GM23338 (cell line): ENCODE measurements around the gene AGPAT3. TPM values are rescaled to one million over a fixed set of nuclear protein-coding genes. Genes with fewer than 3 reads are reported as not detected.

ENCODE experiments used
- ATAC-seq: fragments of 200-7000 bp; cut with Tn5 transposase; 3 replicates; pipeline ENCODE4 v1.9.1; 2020
- DNase-seq: peaks from one replicate; pipeline ENCODE4 v3.0.0-alpha.2; 2015; ENCODE audit warnings: low spot score
- H2AFZ ChIP-seq: fragments of 200-600 bp; sonication (generic); 2 replicates; pipeline ENCODE4 v1.8.0; 2016; ENCODE audit warnings: antibody characterized with exemption, mild to moderate bottlenecking, moderate library complexity
- H3F3A ChIP-seq: fragments of 200-600 bp; sonication (generic); replicated peaks from 2 replicates; pipeline ENCODE4 v1.8.0; 2017; ENCODE audit warnings: antibody characterized with exemption, mixed run types, low read depth
- H3K27ac ChIP-seq: fragments of 200-600 bp; sonication (generic); 2 replicates; pipeline ENCODE4 v1.6.1; 2016; ENCODE audit warnings: low read depth
- H3K27me3 ChIP-seq: fragments of 200-600 bp; sonication (generic); 2 replicates; pipeline ENCODE4 v1.8.0; 2016; ENCODE audit warnings: mild to moderate bottlenecking, mixed run types, moderate library complexity; ENCODE audit not compliant: insufficient read depth
- H3K36me3 ChIP-seq: fragments of 200-600 bp; sonication (generic); 2 replicates; pipeline ENCODE4 v1.8.0; 2016; ENCODE audit warnings: mild to moderate bottlenecking; ENCODE audit not compliant: insufficient read depth
- H3K4me1 ChIP-seq: fragments of 200-600 bp; sonication (generic); 2 replicates; pipeline ENCODE4 v1.8.0; 2016; ENCODE audit warnings: mild to moderate bottlenecking, moderate library complexity; ENCODE audit not compliant: insufficient read depth
- H3K4me2 ChIP-seq: fragments of 200-600 bp; sonication (generic); 2 replicates; pipeline ENCODE4 v1.7.1; 2017; ENCODE audit warnings: mixed run types
- H3K4me3 ChIP-seq: fragments of 200-600 bp; sonication (generic); 2 replicates; pipeline ENCODE4 v1.6.1; 2016; ENCODE audit warnings: mixed run types
- H3K79me2 ChIP-seq: fragments of 200-600 bp; sonication (generic); replicated peaks from 2 replicates; pipeline ENCODE4 v1.8.0; 2017; ENCODE audit warnings: mild to moderate bottlenecking; ENCODE audit not compliant: insufficient read depth
- H3K9me2 ChIP-seq: fragments of 200-600 bp; sonication (generic); 2 replicates; pipeline ENCODE4 v1.8.0; 2017; ENCODE audit not compliant: insufficient read depth
- H4K20me1 ChIP-seq: fragments of 200-600 bp; sonication (generic); replicated peaks from 2 replicates; pipeline ENCODE4 v1.8.0; 2017; ENCODE audit warnings: mild to moderate bottlenecking; ENCODE audit not compliant: insufficient read depth
- H3K27ac Mint-ChIP-seq: 2 replicates; pipeline ENCODE4 v1.8.0; 2020; ENCODE audit warnings: inconsistent platforms, mild to moderate bottlenecking, moderate library complexity, mixed read lengths
- H3K27me3 Mint-ChIP-seq: 3 replicates; pipeline ENCODE4 v1.8.0; 2022; ENCODE audit warnings: low read depth, mild to moderate bottlenecking, moderate library complexity, mixed read lengths, inconsistent platforms; ENCODE audit not compliant: insufficient read depth, poor library complexity
- H3K36me3 Mint-ChIP-seq: 3 replicates; pipeline ENCODE4 v1.8.0; 2021; ENCODE audit warnings: low read depth, mild to moderate bottlenecking, inconsistent platforms, moderate library complexity, mixed read lengths
- H3K4me1 Mint-ChIP-seq: 3 replicates; pipeline ENCODE4 v1.8.0; 2020; ENCODE audit warnings: mild to moderate bottlenecking, inconsistent platforms, mixed read lengths
- H3K4me3 Mint-ChIP-seq: 3 replicates; pipeline ENCODE4 v1.8.0; 2021; ENCODE audit warnings: moderate library complexity, mild to moderate bottlenecking, inconsistent platforms, mixed read lengths
- H3K9me3 Mint-ChIP-seq: 3 replicates; pipeline ENCODE4 v1.8.0; 2020; ENCODE audit warnings: moderate library complexity, mild to moderate bottlenecking, inconsistent platforms, mixed read lengths
- ETS1 ChIP-seq: IDR thresholded peaks from 2 replicates; pipeline ENCODE4 v1.6.1; 2016; ENCODE audit warnings: antibody characterized with exemption
- POLR2AphosphoS5 ChIP-seq: IDR thresholded peaks from 2 replicates; pipeline ENCODE4 v1.6.1; 2016; ENCODE audit warnings: antibody characterized with exemption, low read depth
- ZNF462 ChIP-seq: fragments of 250-450 bp; sonication (Bioruptor Pico); IDR thresholded peaks from 2 replicates; pipeline ENCODE4 v1.5.0; 2020; ENCODE audit warnings: mild to moderate bottlenecking, moderate library complexity
- polyA plus RNA-seq: library from polyadenylated mRNA; unstranded; fragments of >200 nt; fragmentation: Nextera tagmentation; extraction: Ambion mirVana; gene quantifications from 2 replicates; pipeline ENCODE4 v1.2.1, GENCODE V29; 2016
- total RNA-seq: library from RNA; depleted of rRNA; stranded (reverse); fragments of >200 nt; shearing (Covaris generic); gene quantifications from 2 replicates; pipeline ENCODE4 v1.2.3, GENCODE V29; 2014
- TF ChIP-seq, protein P1 (sequence below): IDR thresholded peaks from one replicate; pipeline ENCODE4 v1.6.1; 2018; ENCODE audit warnings: antibody characterized with exemption; ENCODE audit not compliant: unreplicated experiment
- TF ChIP-seq, protein P2 (sequence below), 2 experiments: fragments of 200-600 bp in 1 of 2; sonication (generic) in 1 of 2; conservative IDR thresholded peaks; 2 replicates each; pipeline versions ENCODE4 v1.5.1 to v1.6.1; 2016 to 2017; ENCODE audit warnings: antibody characterized with exemption in 2 of 2, low read depth in 2 of 2, mild to moderate bottlenecking in 2 of 2, moderate library complexity in 1 of 2

The AGPAT3 gene
- total and polyA plus RNA-seq, 2 experiments from 2014 or later = 2.1 to 6.1 TPM

DNA sequence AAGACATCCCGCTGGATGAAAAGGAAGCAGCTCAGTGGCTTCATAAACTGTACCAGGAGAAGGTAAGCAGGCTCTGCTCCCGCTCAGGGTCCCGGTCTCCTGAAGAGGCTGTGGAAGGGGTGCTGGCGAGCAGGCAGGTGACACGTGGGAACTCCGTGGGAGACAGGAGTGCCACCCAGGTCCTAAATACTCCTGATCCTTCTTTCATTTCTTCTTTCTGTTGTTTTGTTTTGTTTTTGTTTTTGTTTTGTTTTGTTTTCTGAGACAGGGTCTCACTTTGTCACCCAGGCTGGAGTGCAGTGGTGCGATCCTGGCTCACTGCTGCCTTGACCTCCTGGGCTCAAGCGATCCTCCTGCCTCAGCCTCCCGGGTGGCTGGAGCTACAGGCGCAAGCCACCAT lies 113.0 kb downstream of the AGPAT3 start (continued):
- no peak for TF ChIP-seq ZNF462

DNA sequence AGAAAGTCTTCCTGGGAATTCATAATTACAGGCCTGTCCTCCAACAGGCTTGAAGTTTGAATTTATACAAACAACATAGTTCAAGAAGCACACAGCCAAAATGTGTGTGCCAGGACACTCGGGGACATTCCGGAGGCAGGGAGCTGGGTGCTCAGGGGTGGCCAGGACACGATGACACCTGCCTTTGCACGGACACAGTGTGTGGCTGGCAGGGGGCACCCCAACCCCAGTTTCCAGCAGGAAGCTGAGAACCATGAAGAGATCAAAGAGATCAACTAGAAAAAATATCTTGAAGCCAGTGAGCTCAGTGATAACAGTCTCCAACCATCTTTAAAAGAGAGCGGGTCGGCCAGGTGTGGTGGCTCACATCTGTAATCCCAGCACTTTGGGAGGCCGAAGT lies 114.6 kb downstream of the AGPAT3 start:
- Histone ChIP-seq H3K4me1 (no peaks in the 10 kb centered on the region), H3K4me2 (no peak overlapping the region), H2AFZ (no peak overlapping the region), H3F3A (peaks cover 6% of the 10 kb centered on the region; the same call in 1 of the 2 replicates), H3K4me3 (no peak overlapping the region), H3K27ac (no peak overlapping the region), H3K79me2 (no peaks in the 10 kb centered on the region), H3K9me2 (no peaks in the 10 kb centered on the region), H3K27me3 (no peaks in the 10 kb centered on the region), H4K20me1 (no peaks in the 10 kb centered on the region), H3K36me3 (no peaks in the 10 kb centered on the region)
- Mint-ChIP-seq H3K27ac (no peak overlapping the region), H3K36me3 (no peaks in the 10 kb centered on the region), H3K9me3 (no peaks in the 10 kb centered on the region), H3K4me1 (peaks cover 15% of the 10 kb centered on the region), H3K4me3 (no peak overlapping the region), H3K27me3 (peaks cover 12% of the 10 kb centered on the region)
- TF ChIP-seq, protein P1, sequence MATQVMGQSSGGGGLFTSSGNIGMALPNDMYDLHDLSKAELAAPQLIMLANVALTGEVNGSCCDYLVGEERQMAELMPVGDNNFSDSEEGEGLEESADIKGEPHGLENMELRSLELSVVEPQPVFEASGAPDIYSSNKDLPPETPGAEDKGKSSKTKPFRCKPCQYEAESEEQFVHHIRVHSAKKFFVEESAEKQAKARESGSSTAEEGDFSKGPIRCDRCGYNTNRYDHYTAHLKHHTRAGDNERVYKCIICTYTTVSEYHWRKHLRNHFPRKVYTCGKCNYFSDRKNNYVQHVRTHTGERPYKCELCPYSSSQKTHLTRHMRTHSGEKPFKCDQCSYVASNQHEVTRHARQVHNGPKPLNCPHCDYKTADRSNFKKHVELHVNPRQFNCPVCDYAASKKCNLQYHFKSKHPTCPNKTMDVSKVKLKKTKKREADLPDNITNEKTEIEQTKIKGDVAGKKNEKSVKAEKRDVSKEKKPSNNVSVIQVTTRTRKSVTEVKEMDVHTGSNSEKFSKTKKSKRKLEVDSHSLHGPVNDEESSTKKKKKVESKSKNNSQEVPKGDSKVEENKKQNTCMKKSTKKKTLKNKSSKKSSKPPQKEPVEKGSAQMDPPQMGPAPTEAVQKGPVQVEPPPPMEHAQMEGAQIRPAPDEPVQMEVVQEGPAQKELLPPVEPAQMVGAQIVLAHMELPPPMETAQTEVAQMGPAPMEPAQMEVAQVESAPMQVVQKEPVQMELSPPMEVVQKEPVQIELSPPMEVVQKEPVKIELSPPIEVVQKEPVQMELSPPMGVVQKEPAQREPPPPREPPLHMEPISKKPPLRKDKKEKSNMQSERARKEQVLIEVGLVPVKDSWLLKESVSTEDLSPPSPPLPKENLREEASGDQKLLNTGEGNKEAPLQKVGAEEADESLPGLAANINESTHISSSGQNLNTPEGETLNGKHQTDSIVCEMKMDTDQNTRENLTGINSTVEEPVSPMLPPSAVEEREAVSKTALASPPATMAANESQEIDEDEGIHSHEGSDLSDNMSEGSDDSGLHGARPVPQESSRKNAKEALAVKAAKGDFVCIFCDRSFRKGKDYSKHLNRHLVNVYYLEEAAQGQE = no peak
- no peak for TF ChIP-seq ETS1
- TF ChIP-seq POLR2AphosphoS5 = no peak
- TF ChIP-seq, protein P2, sequence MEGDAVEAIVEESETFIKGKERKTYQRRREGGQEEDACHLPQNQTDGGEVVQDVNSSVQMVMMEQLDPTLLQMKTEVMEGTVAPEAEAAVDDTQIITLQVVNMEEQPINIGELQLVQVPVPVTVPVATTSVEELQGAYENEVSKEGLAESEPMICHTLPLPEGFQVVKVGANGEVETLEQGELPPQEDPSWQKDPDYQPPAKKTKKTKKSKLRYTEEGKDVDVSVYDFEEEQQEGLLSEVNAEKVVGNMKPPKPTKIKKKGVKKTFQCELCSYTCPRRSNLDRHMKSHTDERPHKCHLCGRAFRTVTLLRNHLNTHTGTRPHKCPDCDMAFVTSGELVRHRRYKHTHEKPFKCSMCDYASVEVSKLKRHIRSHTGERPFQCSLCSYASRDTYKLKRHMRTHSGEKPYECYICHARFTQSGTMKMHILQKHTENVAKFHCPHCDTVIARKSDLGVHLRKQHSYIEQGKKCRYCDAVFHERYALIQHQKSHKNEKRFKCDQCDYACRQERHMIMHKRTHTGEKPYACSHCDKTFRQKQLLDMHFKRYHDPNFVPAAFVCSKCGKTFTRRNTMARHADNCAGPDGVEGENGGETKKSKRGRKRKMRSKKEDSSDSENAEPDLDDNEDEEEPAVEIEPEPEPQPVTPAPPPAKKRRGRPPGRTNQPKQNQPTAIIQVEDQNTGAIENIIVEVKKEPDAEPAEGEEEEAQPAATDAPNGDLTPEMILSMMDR (conservative IDR thresholded peaks at IDR 0.05; ENCODE audit: low read depth in 2 of 2) = peak in 1 of 2 experiments; percentile 43; a peak in 2 of 4 replicates
- no peak for DNase-seq
- ATAC-seq = no peak
